Fibroblast of pulmonary artery (primary cell): ENCODE measurements around the gene BBS7.
A peak's percentile ranks its signal among the peaks of the same experiment; 100 is the strongest.

Experiments used
- DNase-seq: peaks from one replicate; pipeline ENCODE4 v3.0.0-alpha.2; 2010; ENCODE audit warnings: low read depth
- H3K4me3 ChIP-seq: replicated peaks from 2 replicates; pipeline ENCODE4 v1.5.1; 2011; ENCODE audit warnings: low read depth, mild to moderate bottlenecking, control low read depth, low read length, moderate library complexity
- TF ChIP-seq, protein P1 (sequence below): IDR thresholded peaks from 2 replicates; pipeline ENCODE4 v1.5.1; 2011; ENCODE audit warnings: mild to moderate bottlenecking, control low read depth, low read length, inconsistent platforms; ENCODE audit errors: missing control alignments

The BBS7 gene

DNA sequence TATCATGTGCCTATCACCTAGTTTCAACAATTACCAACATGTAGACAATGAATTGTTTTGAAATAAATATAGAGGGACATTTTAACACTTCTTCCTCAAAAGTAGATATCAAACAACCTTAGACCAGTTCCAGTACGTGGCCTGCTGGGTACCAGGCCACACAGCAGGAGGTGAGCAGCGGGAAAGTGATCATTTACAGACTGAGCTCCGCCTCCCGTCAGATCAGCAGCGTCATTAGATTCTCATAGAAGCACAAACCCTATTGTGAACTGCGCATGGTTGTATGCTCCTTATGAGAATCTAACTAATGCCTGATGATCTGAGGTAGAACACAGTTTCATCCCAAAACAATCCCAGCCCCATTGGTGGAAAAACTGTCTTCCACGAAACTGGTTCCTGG lies 6.5 kb downstream of the BBS7 start:
- TF ChIP-seq, protein P1, sequence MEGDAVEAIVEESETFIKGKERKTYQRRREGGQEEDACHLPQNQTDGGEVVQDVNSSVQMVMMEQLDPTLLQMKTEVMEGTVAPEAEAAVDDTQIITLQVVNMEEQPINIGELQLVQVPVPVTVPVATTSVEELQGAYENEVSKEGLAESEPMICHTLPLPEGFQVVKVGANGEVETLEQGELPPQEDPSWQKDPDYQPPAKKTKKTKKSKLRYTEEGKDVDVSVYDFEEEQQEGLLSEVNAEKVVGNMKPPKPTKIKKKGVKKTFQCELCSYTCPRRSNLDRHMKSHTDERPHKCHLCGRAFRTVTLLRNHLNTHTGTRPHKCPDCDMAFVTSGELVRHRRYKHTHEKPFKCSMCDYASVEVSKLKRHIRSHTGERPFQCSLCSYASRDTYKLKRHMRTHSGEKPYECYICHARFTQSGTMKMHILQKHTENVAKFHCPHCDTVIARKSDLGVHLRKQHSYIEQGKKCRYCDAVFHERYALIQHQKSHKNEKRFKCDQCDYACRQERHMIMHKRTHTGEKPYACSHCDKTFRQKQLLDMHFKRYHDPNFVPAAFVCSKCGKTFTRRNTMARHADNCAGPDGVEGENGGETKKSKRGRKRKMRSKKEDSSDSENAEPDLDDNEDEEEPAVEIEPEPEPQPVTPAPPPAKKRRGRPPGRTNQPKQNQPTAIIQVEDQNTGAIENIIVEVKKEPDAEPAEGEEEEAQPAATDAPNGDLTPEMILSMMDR: no peak
- DNase-seq: no peak
- no peak overlapping the region for H3K4me3 ChIP-seq

DNA sequence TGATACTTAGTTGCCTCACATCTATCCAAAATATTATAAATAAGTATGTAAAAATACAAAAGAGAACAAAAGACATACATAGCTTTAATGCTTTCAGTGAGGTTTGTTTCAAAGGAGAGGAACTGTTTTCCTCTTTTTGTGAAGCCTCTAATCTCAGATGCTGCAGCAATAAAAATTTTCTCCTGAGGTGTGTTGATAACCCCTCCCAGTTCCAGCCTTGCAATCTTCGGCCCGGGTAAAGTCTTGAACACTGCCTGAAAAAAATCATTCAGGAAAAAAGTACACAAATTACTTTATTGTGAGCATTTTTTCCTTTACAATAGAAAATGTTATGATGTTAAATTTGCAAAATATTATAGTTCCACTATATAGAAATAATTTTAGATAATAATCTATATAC lies 8.8 kb downstream of the BBS7 start:
- no peak overlapping the region for H3K4me3 ChIP-seq
- TF ChIP-seq, protein P1: no peak
- DNase-seq: no peak

DNA sequence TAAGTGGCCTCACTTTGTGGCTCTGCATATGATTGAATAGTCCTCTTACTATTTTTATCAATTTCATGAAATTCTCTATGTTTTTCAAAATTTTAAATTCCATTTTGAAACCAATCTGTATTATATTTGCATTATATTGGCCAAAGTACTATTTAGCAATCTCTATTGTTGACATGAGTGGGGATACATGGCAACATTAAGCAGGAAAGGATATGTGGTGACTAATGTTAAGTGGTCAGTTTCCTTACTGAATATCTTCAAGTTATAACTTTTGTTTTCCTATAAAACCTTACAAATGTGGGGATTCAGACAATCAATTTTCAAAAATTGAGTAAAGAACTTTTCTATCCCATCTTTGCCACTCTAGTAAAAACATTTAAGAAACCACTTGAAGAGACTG lies 10.2 kb downstream of the BBS7 start:
- TF ChIP-seq, protein P1: no peak
- DNase-seq: peak; percentile 50
- H3K4me3 ChIP-seq: no peak overlapping the region

DNA sequence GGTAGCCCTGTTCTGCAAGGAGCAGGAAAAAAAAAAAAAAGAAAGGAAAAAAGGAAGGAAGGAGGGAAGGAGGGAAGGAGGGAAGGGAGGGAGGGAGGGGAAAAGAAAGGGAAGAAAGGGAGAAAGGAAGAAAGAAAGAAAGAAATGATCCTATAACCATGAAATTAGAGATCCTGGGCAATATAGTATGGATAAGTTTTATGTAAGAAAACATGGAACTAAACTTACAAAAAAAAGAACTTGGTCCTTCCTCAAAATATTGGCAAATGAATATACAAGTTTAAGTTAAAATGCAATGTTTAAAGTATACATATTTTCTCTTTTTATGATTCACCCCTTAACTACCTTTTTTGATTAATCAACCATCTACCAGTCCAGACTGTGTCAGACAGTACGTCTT lies 18.9 kb downstream of the BBS7 start:
- no peak overlapping the region for H3K4me3 ChIP-seq
- TF ChIP-seq, protein P1: no peak
- no peak for DNase-seq

DNA sequence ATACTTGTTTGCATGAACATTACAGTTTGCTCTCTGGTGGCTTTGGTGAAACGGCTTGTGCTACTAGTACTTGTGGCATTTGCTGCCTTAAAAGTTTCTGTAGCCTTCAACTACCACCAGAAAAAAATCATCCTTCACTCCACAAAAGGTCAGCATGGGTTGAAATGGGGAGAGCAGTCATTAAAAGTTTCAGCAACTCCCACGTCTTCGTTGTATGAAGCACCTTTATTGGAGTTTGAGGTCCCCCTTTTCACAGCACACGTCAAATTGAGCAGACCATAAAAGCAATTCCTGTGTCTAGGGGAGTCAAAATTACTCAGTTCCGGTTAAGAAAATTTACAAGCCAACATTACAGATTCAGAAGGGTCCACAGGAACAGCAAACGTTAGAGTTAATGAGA lies 23.6 kb downstream of the BBS7 start:
- TF ChIP-seq, protein P1: no peak
- no peak for DNase-seq
- H3K4me3 ChIP-seq: no peak overlapping the region

DNA sequence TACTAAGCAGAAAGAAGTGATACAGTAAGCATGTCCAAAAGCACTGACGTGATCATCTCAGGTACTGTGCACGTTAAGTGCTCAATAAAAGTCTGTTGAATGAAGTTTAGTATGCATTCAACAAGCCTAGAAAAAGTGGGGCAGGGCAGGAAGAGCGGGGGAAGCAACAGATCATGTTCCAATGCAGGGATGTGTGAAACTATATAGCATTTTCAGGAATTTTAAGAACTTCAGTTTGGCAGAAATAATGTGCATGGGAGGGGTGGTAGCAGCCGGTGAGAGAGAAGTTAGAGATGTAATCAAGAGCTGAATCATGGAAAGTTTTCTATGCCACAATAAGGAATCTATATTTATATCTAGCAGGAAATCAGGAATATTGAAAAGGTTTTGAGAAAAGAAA lies 27.4 kb downstream of the BBS7 start:
- no peak for DNase-seq
- H3K4me3 ChIP-seq: no peak overlapping the region
- TF ChIP-seq, protein P1: no peak

DNA sequence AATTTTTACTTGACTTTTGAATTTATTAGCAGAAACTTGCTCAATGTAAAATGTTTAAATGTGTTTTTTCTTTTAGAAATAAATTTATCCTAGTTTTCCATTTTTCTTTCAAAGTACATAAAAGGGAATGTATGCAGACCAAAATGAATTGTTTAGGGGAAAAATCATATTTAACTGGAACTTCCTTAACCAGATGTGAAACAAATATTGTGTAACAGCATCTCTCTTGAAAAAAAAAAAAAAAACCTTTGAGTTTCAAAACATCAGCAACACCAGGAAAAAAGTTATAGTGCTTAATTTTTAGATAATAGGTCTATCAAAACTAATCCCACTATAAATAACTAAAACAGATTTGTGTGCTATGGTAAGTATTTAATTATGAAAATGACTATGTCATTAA lies 32.1 kb downstream of the BBS7 start:
- TF ChIP-seq, protein P1: no peak
- no peak for DNase-seq

More for the DNA sequence above, 32.1 kb downstream of the BBS7 start:
- no peak overlapping the region for H3K4me3 ChIP-seq
